Ramos (cell line): ENCODE measurements around the gene IFI27L2.

Experiments used
- in situ Hi-C: fragments of 300-500 bp; cut with MboI; formaldehyde crosslinking; loops from one replicate; pipeline ENCODE4 v1.14.3; 2022; ENCODE audit warnings: low sequenced_read_pairs; ENCODE audit not compliant: unreplicated experiment

Gene IFI27L2

DNA sequence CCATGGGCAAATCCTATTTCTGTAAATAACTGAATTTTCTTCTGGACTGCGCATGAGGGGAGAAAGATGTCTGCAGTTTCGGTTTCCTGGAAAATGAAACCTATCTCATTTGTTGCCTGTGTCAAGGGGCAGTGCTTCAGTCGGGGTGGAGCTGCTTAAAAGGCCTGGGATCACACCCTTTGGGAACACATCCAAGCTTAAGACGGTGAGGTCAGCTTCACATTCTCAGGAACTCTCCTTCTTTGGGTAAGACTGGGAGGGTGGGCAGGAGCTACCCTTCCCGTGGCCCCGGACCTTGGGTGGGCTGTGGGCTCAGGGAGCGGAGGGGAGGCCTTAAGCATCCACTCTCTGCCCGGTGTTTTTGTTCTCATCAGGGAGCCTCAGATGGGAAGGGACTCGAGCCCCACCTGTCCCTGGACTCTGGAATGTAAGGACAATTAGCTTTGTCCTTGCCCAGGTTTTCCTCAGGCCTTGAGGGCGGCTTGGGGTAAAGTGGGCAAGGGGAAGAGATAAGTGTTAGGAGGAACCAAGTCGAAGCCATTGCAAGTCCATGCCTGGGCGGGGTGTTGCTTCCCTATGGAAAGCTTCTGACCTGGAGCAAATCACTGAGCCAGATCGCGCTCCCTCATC, 18.7 kb downstream of the IFI27L2 start, which contains the start of gene IFI27:
Gene IFI27, plus strand, starts transcription at position 185 of the 630 bp plus-strand sequence.
- in situ Hi-C loops = no loop called here

DNA sequence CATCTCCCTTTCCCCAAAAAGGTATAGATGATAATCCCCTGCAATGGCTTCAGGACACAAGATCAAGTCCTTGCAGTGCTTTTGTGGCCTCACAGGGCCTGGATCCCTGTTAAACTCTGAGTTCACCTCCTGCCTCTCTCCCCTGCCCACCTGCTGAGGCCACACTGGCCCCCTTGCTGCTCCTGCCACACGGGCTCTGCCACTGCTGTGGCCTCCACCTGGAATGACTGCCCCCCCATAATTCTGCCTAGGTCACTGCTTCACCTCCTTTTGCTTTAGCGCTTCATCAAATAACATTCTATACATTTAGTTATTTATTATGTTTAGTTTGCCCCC, 19.5 kb downstream of the IFI27L2 start:
- in situ Hi-C loops = no loop called here

DNA sequence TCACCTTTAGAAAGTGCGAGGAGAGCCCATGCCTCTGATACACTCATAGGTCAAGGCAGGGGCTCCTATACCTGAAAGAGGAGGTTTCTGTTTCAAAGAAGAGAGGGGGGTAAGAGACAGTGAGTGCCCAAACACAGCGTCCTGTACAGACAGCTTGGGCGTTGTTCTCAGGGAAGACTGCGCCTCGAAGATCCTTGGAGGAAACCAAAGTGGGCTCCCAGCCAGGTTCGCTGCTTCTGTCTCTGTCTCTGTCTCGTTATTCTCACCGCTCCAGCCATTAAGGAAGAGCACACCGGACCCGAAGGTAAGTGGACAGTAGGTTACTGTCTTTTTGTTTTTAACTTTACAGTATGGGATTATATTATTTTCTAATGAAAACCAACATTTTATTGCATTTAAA, 24.7 kb downstream of the IFI27L2 start:
- in situ Hi-C loops = no loop called here

DNA sequence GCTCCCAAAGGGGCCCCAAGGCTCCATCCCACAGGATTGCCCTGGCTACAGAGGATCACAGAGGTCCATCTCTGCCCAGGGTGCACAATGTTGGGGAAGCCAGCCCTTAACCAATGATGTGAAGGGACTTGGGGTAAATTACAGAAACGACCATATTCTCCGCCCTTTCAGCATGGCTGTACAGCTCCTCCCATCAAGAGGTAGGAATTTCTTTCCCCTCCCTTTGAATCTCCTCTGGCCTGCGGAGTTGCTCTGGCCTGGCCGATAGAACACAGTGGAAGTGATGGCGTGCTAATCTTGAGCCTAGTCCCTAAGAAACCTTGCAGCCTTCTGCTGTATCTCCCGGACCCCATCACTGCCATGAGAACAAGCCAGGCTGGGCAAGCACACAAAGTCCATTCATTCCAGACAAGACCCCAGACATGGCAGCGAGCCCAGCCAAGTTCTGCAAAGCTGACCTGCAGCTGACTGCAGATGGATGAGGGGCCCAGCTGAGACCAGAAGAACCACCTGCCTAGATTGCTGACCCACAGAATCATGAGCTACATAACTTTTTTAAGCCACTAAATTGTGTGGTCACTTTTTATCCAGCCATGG, 25.8 kb downstream of the IFI27L2 start:
- in situ Hi-C loops = no loop called here

DNA sequence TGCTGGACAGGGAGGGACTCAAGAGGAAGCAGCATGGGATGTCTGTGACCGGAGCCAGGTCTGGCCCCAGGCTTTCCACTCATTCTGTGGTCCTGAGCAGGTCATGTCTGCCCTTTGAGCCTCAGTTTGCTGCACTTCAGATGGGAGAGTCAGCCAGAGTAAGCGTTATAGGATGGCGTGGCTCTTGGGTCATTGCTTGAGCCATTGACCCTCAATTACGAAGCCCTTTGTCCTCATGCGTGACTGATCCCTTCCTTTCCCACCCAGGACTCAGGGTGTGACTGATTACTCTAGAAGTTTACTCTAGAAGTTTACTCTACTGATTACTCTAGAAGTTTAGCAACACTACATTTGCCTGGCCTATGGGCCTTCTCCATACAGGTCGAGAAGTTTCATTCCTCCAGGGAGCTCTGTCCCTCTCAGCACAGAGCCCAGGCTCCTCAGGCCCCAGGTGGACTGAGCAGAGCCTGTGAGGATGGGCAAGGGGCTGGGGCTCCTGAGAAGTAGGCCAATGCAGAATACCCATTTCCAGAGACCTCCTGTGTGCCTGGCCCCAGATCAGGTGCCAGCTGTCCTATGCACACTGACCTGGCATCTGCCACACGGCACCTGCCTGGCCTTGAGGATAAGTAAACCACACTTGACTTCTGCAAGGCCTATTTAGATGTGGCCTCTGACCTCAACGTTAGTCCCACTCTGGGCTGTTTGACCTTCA, 26.5 kb downstream of the IFI27L2 start:
- in situ Hi-C loops = no loop called here

DNA sequence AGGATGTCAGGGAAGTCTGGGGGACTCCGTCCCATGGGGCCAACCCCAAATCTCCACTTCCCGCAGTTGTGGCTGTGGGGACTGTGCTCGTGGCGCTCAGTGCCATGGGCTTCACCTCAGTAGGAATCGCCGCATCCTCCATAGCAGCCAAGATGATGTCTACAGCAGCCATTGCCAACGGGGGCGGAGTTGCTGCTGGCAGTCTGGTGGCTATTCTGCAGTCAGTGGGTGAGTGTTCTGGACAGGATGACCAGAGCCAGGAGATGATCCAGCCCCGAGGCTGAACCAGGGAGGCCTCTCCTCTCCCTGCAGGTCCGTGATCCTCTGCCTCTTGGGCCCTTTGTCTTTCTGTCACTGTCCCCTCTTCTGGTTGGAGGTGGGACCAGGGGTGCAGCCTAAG, 27.7 kb downstream of the IFI27L2 start:
- in situ Hi-C loops = no loop called here

DNA sequence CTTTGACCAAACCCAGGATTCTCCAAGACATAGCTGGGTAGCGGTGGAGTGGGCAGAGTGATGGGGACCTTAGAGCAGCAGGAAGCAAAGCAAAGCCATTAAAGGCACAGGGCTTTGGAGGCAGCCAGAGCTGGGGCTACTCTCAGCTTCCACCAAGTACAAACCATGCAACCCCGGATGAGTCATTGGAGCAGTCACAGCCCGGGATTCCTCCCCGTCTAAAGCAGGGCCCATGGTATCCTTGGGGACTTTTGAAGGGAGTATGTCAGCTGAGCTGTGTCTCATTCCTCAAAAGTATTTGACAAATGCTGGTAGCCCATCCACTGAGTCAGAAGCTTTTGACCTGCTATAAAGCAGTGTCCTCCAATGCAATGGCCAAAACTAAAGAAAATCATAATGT, 28.6 kb downstream of the IFI27L2 start:
- in situ Hi-C loops = no loop called here

DNA sequence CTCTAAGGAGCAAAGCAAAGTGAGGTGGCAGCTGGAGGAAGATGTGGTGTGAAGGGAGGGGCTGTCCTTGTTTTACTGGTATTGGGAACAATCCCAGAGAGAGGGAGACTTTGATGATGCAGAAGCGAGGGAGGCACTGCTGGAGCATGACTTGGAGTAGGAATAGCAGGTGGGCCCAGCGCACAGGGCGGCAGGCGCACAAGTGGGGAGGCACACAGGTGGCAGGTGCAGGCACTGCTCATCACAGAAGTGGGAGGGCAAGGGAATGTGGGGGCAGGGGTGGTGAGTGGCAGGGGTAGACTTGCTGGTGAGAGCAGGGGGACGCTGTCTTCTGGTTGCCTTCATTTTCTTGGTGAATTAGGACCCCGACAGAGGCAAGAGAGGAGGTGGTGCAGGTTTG, 30.4 kb downstream of the IFI27L2 start:
- in situ Hi-C loops = no loop called here

DNA sequence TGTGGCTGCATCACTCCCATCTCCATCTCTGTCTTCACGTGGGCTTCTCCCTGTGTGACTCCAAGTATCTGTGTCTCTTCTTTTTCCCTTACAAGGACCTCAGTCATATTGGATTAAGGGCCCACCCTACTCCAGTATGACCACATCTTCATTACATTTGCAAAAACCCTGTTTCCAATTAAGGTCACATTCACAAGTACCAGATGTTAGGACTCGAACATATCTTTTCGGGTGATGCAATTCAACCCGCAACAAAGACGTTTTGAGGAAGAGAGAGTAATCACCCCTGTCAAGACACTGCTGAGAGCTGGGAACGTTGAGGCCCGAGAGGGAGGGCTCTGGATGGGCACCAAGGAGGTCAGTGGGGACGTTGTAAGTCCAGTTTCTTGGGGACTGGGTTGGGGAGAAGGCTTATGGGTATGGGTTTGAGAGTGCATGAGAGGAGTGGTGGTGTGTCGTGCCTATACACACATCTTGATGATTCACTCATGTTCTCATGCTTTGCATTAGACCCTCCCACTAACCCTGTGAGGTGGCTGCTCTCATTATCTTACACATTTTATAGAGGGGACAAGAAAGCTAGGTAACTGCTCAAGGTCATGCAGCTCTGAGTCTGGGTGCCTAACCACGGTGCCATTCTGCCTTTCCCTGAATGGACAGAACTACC, 30.9 kb downstream of the IFI27L2 start:
- in situ Hi-C loops = no loop called here

DNA sequence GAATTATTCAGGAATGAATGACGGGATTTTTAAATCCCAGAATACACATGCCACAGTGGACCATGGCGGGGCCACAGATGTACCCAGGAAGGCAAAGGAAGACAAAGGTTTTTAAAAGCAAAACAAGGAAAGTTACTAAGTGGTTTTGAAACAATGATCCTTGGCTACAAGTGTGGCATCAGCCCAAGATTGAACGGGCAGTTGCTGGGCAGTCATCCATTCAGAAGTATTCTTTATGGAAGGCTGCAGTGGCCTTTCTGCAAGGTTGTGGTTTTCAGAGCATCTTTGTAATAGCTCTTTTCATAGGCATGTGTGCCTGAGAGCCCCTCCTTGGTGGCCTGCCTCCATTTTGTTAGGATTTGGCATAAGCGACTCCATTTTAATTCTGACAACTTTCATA, 32.3 kb downstream of the IFI27L2 start:
- in situ Hi-C loops = no loop called here

DNA sequence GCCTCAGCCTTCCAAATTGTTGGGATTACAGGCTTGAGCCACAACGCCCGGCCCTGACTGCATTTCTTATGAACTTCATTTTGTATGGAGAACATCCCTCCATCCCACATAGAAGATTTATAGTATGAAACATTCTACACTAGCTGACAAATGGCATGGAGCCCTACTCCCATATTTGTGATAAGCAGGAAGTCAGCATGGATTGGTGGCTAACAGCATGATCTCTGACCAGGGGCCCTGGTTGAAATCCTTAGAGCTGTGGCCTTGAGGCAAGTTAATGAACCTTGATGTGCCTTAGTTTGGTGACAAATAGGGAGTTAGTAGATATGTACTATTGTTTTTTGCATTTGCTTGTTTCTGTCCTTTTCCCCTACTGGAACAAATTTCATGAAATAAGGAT, 36.0 kb downstream of the IFI27L2 start:
- in situ Hi-C loops = no loop called here

DNA sequence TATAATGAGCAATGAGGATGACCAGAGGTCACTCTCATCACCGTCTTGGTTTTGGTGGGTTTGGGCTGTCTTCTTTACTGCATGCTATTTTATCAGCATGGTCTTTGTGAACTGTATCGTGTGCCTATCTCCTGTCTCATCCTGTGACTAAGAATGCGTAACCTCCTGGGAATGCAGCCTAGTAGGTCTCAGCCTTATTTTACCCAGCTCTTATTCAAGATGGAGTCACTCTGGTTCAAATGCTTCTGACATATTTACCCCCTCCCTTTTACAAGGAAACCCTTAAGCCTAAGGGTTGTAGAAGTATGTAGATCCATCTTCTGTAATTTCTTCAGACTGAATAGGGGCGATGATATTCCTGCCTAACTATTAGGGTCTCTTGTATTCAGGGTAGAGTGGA, 39.9 kb downstream of the IFI27L2 start:
- in situ Hi-C loops = no loop called here

DNA sequence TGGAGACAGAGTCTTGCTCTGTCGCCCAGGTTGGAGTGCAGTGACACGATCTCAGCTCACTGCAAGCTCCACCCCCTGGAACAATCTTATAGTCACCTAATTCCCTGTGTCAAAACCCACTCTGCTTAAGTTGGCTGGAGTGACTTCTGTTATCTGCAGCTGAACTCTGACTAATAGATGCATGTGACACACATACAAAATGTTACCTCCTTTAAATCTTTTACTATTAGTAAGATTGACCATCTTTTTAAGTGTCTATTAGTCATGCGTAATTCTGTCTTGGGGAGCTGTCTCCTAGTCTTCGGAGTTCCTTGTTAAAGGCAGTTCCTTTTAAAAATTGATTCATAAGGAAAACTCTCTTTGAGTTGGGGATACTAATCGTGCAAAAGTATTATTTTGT, 40.9 kb downstream of the IFI27L2 start:
- in situ Hi-C loops = no loop called here

DNA sequence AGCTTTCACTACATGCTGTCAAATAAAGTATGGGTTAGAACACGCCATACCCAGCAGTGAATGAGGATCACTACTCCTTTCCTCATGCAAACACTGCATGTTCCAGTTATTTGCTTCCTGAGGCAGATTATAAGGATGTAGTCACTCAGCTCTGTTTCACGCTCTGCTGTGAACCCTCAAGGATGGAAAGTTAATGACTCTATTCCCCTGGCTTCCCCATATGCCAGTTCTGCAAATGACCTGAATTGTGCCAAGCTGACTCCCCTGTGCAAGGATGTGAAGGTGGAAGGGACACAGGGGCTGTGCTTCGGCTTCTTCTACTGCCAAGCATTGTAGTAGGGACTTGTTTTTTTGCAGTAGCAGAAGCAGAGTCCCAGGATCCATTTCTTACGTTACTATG, 41.5 kb downstream of the IFI27L2 start:
- in situ Hi-C loops = no loop called here

DNA sequence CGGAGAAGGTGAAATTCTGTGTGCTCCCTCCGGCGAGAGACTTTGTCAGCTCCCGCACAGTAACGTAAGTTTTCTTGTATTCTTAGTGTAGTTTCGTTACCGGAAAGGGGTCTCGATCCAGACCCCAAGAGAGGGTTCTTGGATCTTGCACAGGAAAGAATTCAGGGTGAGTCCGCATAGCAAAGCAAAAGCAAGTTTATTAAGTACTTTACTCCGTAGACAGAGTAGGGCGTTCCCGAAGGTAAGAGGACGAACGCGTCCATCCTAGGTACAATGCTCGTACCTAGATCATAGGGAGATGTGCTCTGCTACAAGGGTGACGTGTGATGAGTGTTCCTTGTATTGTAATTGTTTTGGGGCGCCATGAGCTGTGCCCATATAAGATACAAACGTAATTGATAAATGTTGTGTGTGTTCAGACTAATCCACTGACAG, 48.0 kb downstream of the IFI27L2 start:
- in situ Hi-C loops = no loop called here

DNA sequence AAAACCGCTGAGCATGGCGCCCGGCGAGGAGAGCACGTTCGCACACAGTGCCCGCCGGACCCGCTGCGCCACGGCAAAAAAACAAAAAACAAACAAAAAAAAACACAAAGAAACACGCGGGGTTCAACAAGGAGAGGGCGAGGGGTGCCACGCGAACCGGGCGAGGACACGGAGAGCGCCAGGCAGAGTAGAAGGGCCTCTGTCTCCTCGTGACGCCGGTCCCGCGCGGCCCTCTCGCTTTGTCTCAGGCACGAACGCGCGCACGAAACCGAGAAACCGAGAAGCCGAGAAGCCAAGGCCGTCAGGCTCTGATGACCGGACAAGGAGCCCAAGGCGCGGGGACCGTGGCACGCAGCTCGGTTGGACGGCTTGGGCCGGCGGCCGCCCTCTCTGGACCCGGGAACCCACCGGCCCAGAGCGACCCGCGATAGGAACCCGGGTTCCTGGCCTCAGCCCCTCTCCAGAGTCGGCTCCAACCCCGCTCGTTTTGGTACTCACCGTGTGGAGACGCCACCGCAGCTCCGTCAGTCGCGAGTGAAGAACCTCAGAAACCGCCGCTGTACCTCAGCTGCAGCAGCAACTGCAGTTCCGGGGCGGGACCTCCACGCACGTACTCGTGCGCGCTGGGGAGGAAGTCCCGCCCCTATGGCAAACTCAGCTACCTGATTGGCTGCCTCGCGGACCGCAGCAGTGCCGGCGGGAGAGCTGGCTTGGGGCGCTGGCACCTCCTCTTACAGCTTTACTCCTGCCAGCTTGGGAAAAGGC, 48.6 kb downstream of the IFI27L2 start, which contains the start of the genes DDX24 and IFI27L1:
Gene DDX24, minus strand, starts transcription at position 582 of the 765 bp plus-strand sequence. CDS start 1,460 bp downstream, outside the sequence.
Gene IFI27L1, plus strand, starts transcription at position 690 of the 765 bp plus-strand sequence. CDS start 15,628 bp downstream, outside the sequence.
- in situ Hi-C loops = no loop called here

DNA sequence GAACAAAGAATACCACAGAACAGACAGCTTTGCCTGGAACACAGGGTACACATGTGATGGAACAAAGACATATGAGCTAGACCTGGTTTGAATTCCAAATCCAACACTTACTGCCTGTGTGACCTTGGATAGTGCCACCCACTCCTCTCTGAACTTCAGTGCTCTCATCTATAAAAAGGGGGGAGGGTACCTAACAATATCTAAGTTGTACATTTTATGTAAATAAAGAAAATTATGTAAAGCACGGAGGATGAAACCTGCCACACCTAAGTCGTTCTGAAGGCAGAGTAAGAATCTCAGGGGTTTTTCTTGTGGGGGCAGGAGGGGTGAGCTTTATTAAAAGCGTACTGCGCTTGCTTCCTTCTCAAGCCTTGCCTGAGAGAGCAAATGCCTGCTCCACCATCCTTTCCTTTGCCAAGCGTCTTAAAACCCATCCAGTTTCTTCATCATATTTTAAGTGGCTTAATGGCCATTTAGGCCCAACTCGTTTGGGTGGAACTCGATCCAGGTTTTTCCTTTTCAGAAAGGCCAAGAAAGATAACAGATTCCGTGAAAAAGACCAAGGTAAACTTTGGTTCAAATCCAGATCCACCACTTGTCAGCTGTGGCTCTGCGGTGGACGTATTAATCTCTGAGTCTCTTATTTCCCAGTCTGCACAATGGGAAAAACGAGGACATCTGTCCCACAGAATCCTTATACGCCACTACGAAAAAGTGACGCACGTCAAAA, 49.3 kb downstream of the IFI27L2 start:
- in situ Hi-C loops = no loop called here

DNA sequence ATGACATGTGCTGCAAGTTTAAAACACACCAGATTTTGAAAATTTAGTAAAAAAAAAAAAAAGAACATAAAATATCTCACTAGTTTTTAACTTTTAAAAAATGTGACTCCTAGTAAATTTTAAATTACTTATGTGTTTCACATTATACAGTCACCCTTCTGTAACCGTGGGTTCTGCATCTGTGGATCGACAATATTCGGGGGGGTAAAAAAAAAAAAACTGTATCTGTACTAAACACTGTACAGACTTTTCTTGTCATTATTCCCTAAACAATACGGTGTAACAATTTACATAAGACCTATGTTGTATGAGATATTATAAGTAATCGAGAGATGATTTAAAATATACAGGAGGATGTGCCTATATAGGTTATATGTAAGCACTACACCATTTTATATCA, 51.6 kb downstream of the IFI27L2 start:
- in situ Hi-C loops = no loop called here
